GM08714 (cell line): Measurements from ENCODE around the gene SYNCRIP.
"Not testable (repeated sequence)": the region's sequence is repeated elsewhere in the genome, so short reads cannot be mapped to it uniquely, and the experiment has no call there.

Experiments used
- H3K4me3 ChIP-seq: fragments of 200-500 bp; sonication (Bioruptor generic); 2 replicates; pipeline ENCODE4 v1.5.1; 2014; ENCODE audit warnings: mild to moderate bottlenecking, low read length, inconsistent platforms
- ZNF274 ChIP-seq: IDR thresholded peaks from 2 replicates; pipeline ENCODE4 v1.6.1; 2012; ENCODE audit warnings: mild to moderate bottlenecking, low read depth, low read length

SYNCRIP gene

GRCh38 chr6:85565736-85566135 is 77.0 kb downstream of the SYNCRIP start:
- H3K4me3 ChIP-seq = no peak overlapping the region
- no peak for TF ChIP-seq ZNF274

- H3K4me3 ChIP-seq = not testable (repeated sequence)
Observed at GRCh38 chr6:85564223-85564622, 78.5 kb downstream of the SYNCRIP start.
